HG03139 (cell line): ENCODE data around the gene TMEM8B.
A peak's percentile ranks its signal among the peaks of the same experiment; 100 is the strongest.

Experiments
- ATAC-seq: cut with Tn5 transposase; IDR thresholded peaks from one replicate; pipeline ENCODE4 v1.9.1; 2021; ENCODE audit not compliant: unreplicated experiment

Gene TMEM8B

GRCh38 chr9:35829084-35829763, at the start of gene TMEM8B:
Gene TMEM8B (plus strand): TSS chr9:35829228. CDS start chr9:35829448, 220 bp downstream.
- peak; percentile 66 for ATAC-seq

GRCh38 chr9:35781066-35781465, 48.0 kb upstream of the TMEM8B start:
- no peak for ATAC-seq

- no peak for ATAC-seq
These were observed 45.6 kb upstream of the TMEM8B start for GRCh38 chr9:35783418-35783817.

GRCh38 chr9:35789541-35789940, 39.5 kb upstream of the TMEM8B start:
- ATAC-seq, result no peak

- ATAC-seq, result no peak
These were observed 39.0 kb upstream of the TMEM8B start for GRCh38 chr9:35790025-35790384.

- no peak for ATAC-seq
These were observed 38.4 kb upstream of the TMEM8B start for GRCh38 chr9:35790385-35791296.

GRCh38 chr9:35791297-35791921, 37.6 kb upstream of the TMEM8B start, which contains the start of gene NPR2:
Gene NPR2 (plus strand): TSS chr9:35791591. CDS start chr9:35792409, 818 bp downstream.
- no peak for ATAC-seq

- ATAC-seq, result no peak
These were observed 36.8 kb upstream of the TMEM8B start for GRCh38 chr9:35792024-35792813.

GRCh38 chr9:35792826-35793225, 36.2 kb upstream of the TMEM8B start:
- ATAC-seq, result no peak

GRCh38 chr9:35793461-35793860, 35.6 kb upstream of the TMEM8B start:
- ATAC-seq, result no peak

GRCh38 chr9:35795695-35796094, 33.3 kb upstream of the TMEM8B start:
- no peak for ATAC-seq

- ATAC-seq, result no peak
These were observed 31.5 kb upstream of the TMEM8B start for GRCh38 chr9:35797311-35798109.

GRCh38 chr9:35798658-35799374, 30.2 kb upstream of the TMEM8B start:
- no peak for ATAC-seq

GRCh38 chr9:35800530-35800929, 28.5 kb upstream of the TMEM8B start:
- no peak for ATAC-seq

- ATAC-seq, result no peak
These were observed 27.5 kb upstream of the TMEM8B start for GRCh38 chr9:35801328-35802128.

- no peak for ATAC-seq
These were observed 22.9 kb upstream of the TMEM8B start for GRCh38 chr9:35806101-35806500.

GRCh38 chr9:35808433-35808832, 20.6 kb upstream of the TMEM8B start:
- no peak for ATAC-seq

GRCh38 chr9:35810122-35810521, 18.9 kb upstream of the TMEM8B start:
- ATAC-seq, result no peak
